Endodermal cell (in vitro differentiated cells): ENCODE data around the gene TNFAIP3. TPM values are rescaled to one million over a fixed set of nuclear protein-coding genes. Genes with fewer than 3 reads are reported as not detected.
"Not testable (repeated sequence)": the region's sequence is repeated elsewhere in the genome, so short reads cannot be mapped to it uniquely, and the experiment has no call there.

Experiments
- DNase-seq: peaks from one replicate; pipeline ENCODE4 v3.0.0-alpha.2; 2017
- H3K27ac ChIP-seq: 2 replicates; pipeline ENCODE4 v1.5.1; 2013; ENCODE audit warnings: mild to moderate bottlenecking, low read depth, low read length, moderate library complexity
- H3K27me3 ChIP-seq: 2 replicates; pipeline ENCODE4 v1.6.1; 2013; ENCODE audit warnings: mild to moderate bottlenecking, low read length, moderate library complexity; ENCODE audit not compliant: insufficient read depth, control insufficient read depth, poor library complexity, severe bottlenecking
- H3K36me3 ChIP-seq: 2 replicates; pipeline ENCODE4 v1.7.0; 2013; ENCODE audit warnings: mild to moderate bottlenecking, low read length, moderate library complexity; ENCODE audit not compliant: control insufficient read depth, insufficient read depth
- H3K4me1 ChIP-seq: one replicate; pipeline ENCODE4 v1.7.0; 2013; ENCODE audit warnings: low read length; ENCODE audit not compliant: control insufficient read depth, insufficient read depth
- H3K4me3 ChIP-seq: 2 replicates; pipeline ENCODE4 v1.5.1; 2013; ENCODE audit warnings: mild to moderate bottlenecking, low read length, moderate library complexity
- H3K9ac ChIP-seq: 2 replicates; pipeline ENCODE4 v1.6.1; 2013; ENCODE audit warnings: mild to moderate bottlenecking, low read length, moderate library complexity; ENCODE audit not compliant: poor library complexity, severe bottlenecking; ENCODE audit errors: extremely low read depth
- H3K9me3 ChIP-seq: 2 replicates; pipeline ENCODE4 v1.6.1; 2013; ENCODE audit warnings: mild to moderate bottlenecking, low read length, moderate library complexity; ENCODE audit not compliant: control insufficient read depth
- H3K27ac Mint-ChIP-seq: 2 replicates; pipeline ENCODE4 v1.8.0; 2020; ENCODE audit warnings: mixed read lengths
- H3K27me3 Mint-ChIP-seq: 2 replicates; pipeline ENCODE4 v1.8.0; 2021; ENCODE audit warnings: mild to moderate bottlenecking, mixed read lengths; ENCODE audit not compliant: insufficient read depth
- H3K36me3 Mint-ChIP-seq: 2 replicates; pipeline ENCODE4 v1.8.0; 2020; ENCODE audit warnings: low read depth, mixed read lengths
- H3K4me1 Mint-ChIP-seq: 2 replicates; pipeline ENCODE4 v1.8.0; 2020; ENCODE audit warnings: mixed read lengths
- H3K4me3 Mint-ChIP-seq: 2 replicates; pipeline ENCODE4 v1.8.0; 2020; ENCODE audit warnings: mild to moderate bottlenecking, moderate library complexity, mixed read lengths
- H3K9me3 Mint-ChIP-seq: 2 replicates; pipeline ENCODE4 v1.8.0; 2020; ENCODE audit warnings: mild to moderate bottlenecking, mixed read lengths
- WGBS, 2 experiments: methylation state at CpG; one replicate each; pipeline versions ENCODE4 v1.1.5 to v1.1.7; 2013; ENCODE audit warnings: missing lambda C conversion rate in 2 of 2, mixed read lengths in 1 of 2; ENCODE audit not compliant: insufficient coverage in 1 of 2, insufficient read length in 1 of 2; 5-methylcytosine and 5-hydroxymethylcytosine counted together
- total RNA-seq, 2 donors: library from RNA; stranded (reverse); fragmentation: NEBNext Ultra II Directional in 1 of 2; extraction: Animal tissue kit (Norgen Biotek cat#: 25700) in 1 of 2; gene quantifications; 2 replicates in 1 of 2; 3 replicates in 1 of 2; pipeline ENCODE4 v1.2.1, GENCODE V29; 2021
- TF ChIP-seq, protein P1 (sequence below): fragments of 200-600 bp; sonication (generic); conservative IDR thresholded peaks from 2 replicates; pipeline ENCODE4 v1.5.0; 2021; ENCODE audit warnings: antibody characterized with exemption, mild to moderate bottlenecking

TNFAIP3 gene
- total RNA-seq, 2 donors from 2014 or later: 4.4 to 12.3 TPM

DNA sequence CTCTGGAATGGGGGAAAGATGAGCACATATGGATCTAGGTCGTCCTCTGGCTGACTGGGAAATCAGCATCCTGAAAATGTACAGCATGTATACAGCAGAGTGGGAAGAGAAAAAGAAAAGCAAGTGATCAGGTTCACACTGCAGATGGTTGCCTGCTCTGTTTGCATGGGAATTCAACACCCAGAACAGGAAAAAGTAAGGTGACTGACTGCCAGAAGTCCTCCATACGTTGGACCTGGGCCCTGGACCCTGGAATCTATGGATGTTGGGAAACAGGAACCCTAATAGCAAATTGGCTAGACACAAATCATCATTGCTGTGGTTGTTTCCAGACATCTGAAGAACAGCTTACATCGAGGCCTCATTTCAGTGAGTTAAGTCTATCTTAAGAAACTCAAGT lies 30.3 kb upstream of the TNFAIP3 start:
- no peak for DNase-seq
- H3K36me3 ChIP-seq: no peaks in the 10 kb centered on the region
- TF ChIP-seq, protein P1, sequence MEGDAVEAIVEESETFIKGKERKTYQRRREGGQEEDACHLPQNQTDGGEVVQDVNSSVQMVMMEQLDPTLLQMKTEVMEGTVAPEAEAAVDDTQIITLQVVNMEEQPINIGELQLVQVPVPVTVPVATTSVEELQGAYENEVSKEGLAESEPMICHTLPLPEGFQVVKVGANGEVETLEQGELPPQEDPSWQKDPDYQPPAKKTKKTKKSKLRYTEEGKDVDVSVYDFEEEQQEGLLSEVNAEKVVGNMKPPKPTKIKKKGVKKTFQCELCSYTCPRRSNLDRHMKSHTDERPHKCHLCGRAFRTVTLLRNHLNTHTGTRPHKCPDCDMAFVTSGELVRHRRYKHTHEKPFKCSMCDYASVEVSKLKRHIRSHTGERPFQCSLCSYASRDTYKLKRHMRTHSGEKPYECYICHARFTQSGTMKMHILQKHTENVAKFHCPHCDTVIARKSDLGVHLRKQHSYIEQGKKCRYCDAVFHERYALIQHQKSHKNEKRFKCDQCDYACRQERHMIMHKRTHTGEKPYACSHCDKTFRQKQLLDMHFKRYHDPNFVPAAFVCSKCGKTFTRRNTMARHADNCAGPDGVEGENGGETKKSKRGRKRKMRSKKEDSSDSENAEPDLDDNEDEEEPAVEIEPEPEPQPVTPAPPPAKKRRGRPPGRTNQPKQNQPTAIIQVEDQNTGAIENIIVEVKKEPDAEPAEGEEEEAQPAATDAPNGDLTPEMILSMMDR: no peak
- H3K9me3 ChIP-seq: peaks cover 34% of the 10 kb centered on the region
- no peaks in the 10 kb centered on the region for H3K4me1 ChIP-seq
- peaks cover 7% of the 10 kb centered on the region for H3K36me3 Mint-ChIP-seq
- no peak overlapping the region for H3K4me3 ChIP-seq
- no peak overlapping the region for H3K27ac ChIP-seq
- peaks cover 3% of the 10 kb centered on the region for H3K4me1 Mint-ChIP-seq
- H3K27me3 ChIP-seq: no peaks in the 10 kb centered on the region
- H3K27me3 Mint-ChIP-seq: peaks cover 5% of the 10 kb centered on the region
- H3K27ac Mint-ChIP-seq: no peak overlapping the region
- no peak overlapping the region for H3K4me3 Mint-ChIP-seq
- 84 to 88% methylated on average over 3 of the region's 3 CpGs for WGBS, 2 experiments
- peaks cover 41% of the 10 kb centered on the region for H3K9me3 Mint-ChIP-seq
- H3K9ac ChIP-seq: no peak overlapping the region

DNA sequence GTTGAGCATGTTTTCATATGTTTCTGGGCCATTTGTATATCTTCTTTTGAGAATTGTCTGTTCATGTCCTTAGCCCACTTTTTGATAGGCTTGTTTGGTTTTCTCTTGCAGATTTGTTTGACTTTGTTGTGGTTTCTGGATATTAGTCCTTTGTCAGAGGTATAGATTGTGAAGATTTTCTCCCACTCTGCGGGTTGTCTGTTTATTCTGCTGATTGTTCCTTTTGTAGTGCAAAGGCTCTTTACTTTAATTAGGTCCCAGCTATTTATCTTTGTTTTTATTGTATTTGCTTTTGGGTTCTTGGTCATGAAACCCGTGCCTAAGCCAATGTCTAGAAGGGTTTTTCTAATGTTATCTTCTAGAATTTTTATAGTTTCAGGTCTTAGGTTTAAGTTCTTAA lies 29.0 kb upstream of the TNFAIP3 start:
- peaks cover 12% of the 10 kb centered on the region for H3K27me3 Mint-ChIP-seq
- not testable (repeated sequence) for H3K36me3 ChIP-seq, H3K9ac ChIP-seq, H3K4me3 Mint-ChIP-seq, H3K4me1 ChIP-seq, H3K27ac ChIP-seq, H3K36me3 Mint-ChIP-seq, H3K4me1 Mint-ChIP-seq, H3K4me3 ChIP-seq, DNase-seq, H3K27me3 ChIP-seq, H3K27ac Mint-ChIP-seq
- WGBS, 2 experiments: 64% methylated on average over 2 of the region's 2 CpGs; no CpG with 5 or more reads in 1 of the 2 experiments
- H3K9me3 ChIP-seq: peaks cover 34% of the 10 kb centered on the region
- peaks cover 38% of the 10 kb centered on the region for H3K9me3 Mint-ChIP-seq

DNA sequence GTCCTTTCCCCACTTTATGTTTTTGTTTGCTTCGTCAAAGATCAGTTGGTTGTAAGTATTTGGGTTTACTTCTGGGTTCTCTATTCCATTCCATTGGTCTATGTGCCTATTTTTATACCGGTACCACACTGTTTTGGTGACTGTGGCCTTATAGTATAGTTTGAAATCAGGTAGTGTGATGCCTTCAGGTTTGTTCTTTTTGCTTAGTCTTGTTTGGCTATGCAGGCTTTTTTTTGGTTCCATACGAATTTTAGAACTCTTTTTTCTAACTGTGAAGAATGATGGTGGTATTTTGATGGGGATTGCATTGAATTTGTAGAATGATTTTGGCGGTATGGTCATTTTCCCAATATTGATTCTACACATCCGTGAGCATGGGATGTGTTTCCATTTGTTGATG lies 28.5 kb upstream of the TNFAIP3 start:
- not testable (repeated sequence) for DNase-seq, H3K27ac ChIP-seq, H3K4me1 Mint-ChIP-seq, H3K4me1 ChIP-seq, H3K36me3 Mint-ChIP-seq, H3K27me3 ChIP-seq, H3K9ac ChIP-seq, H3K4me3 Mint-ChIP-seq, H3K27ac Mint-ChIP-seq, H3K4me3 ChIP-seq, H3K36me3 ChIP-seq
- peaks cover 34% of the 10 kb centered on the region for H3K9me3 ChIP-seq
- Mint-ChIP-seq H3K9me3 (peaks cover 36% of the 10 kb centered on the region), H3K27me3 (peaks cover 16% of the 10 kb centered on the region)
- 81 to 85% methylated on average over 3 to 5 of the region's 5 CpGs for WGBS, 2 experiments

DNA sequence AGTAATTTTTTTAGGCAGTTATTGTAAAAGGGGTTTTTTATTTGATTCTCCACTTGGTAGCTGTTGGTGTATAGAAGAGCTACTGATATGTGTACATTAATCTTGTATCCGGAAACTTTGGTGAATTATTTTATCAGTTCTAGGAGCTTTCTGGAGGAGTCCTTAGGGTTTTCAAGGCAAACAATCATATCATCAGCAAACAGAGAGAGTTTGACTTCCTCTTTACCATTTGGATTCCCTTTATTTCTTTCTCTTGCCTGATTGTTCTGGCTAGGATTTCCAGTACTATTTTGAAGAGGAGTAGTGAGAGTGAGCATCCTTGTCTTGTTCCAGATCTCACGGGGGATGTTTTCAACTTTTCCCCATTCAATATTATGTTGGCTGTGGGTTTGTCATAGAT lies 28.0 kb upstream of the TNFAIP3 start:
- H3K4me1 ChIP-seq: no peaks in the 10 kb centered on the region
- Mint-ChIP-seq H3K27ac (no peak overlapping the region), H3K27me3 (peaks cover 16% of the 10 kb centered on the region), H3K9me3 (peaks cover 32% of the 10 kb centered on the region), H3K4me1 (peaks cover 3% of the 10 kb centered on the region), H3K4me3 (no peak overlapping the region), H3K36me3 (peaks cover 7% of the 10 kb centered on the region)
- DNase-seq: no peak
- H3K27me3 ChIP-seq: no peaks in the 10 kb centered on the region
- no peak overlapping the region for H3K9ac ChIP-seq
- TF ChIP-seq, protein P1: no peak
- peaks cover 34% of the 10 kb centered on the region for H3K9me3 ChIP-seq
- H3K4me3 ChIP-seq: no peak overlapping the region
- 77 to 100% methylated on average over 1 to 2 of the region's 2 CpGs for WGBS, 2 experiments
- H3K27ac ChIP-seq: no peak overlapping the region
- H3K36me3 ChIP-seq: no peaks in the 10 kb centered on the region
